OCI-LY1 (cell line): ENCODE measurements around the gene CEP57L1.
"Not testable (repeated sequence)": the region's sequence is repeated elsewhere in the genome, so short reads cannot be mapped to it uniquely, and the experiment has no call there.

ENCODE experiments used
- H2AFZ ChIP-seq: fragments of 200-600 bp; sonication (generic), shearing (Covaris generic); 2 replicates; pipeline ENCODE4 v1.6.0; 2014; ENCODE audit warnings: antibody characterized with exemption, mild to moderate bottlenecking, low read length
- H3F3A ChIP-seq: fragments of 200-600 bp; sonication (generic), shearing (Covaris generic); 2 replicates; pipeline ENCODE4 v1.6.0; 2014; ENCODE audit warnings: mild to moderate bottlenecking, antibody characterized with exemption, low read length, moderate library complexity; ENCODE audit not compliant: insufficient read depth
- H3K27ac ChIP-seq: fragments of 200-600 bp; sonication (generic); 2 replicates; pipeline ENCODE4 v1.5.1; 2014; ENCODE audit warnings: low read length, mixed run types, mild to moderate bottlenecking, low read depth; ENCODE audit not compliant: poor library complexity, severe bottlenecking
- H3K27me3 ChIP-seq: fragments of 200-600 bp; sonication (generic); 2 replicates; pipeline ENCODE4 v1.6.0; 2014; ENCODE audit warnings: antibody characterized with exemption, mild to moderate bottlenecking, low read length, moderate library complexity; ENCODE audit not compliant: insufficient read depth
- H3K36me3 ChIP-seq: fragments of 200-600 bp; sonication (generic); 2 replicates; pipeline ENCODE4 v1.6.1; 2014; ENCODE audit warnings: mild to moderate bottlenecking, antibody characterized with exemption, low read length, moderate library complexity, mixed read lengths; ENCODE audit not compliant: insufficient read depth
- H3K4me1 ChIP-seq: fragments of 200-600 bp; sonication (generic); 2 replicates; pipeline ENCODE4 v1.5.1; 2014; ENCODE audit warnings: mild to moderate bottlenecking, low read length, moderate library complexity; ENCODE audit not compliant: insufficient read depth, severe bottlenecking
- H3K4me2 ChIP-seq: fragments of 200-600 bp; sonication (generic), shearing (Covaris generic); 2 replicates; pipeline ENCODE4 v1.6.1; 2014; ENCODE audit warnings: low read length
- H3K4me3 ChIP-seq: fragments of 200-600 bp; sonication (generic); 2 replicates; pipeline ENCODE4 v1.5.1; 2014; ENCODE audit warnings: low read length, low read depth, mild to moderate bottlenecking, mixed read lengths; ENCODE audit not compliant: poor library complexity, severe bottlenecking
- H3K79me2 ChIP-seq: fragments of 200-600 bp; shearing (Covaris generic); 2 replicates; pipeline ENCODE4 v1.6.1; 2016; ENCODE audit warnings: mixed run types, low read length, mixed read lengths; ENCODE audit not compliant: insufficient read depth
- H3K9ac ChIP-seq: fragments of 200-600 bp; sonication (generic), shearing (Covaris generic); 2 replicates; pipeline ENCODE4 v1.6.1; 2014; ENCODE audit warnings: mild to moderate bottlenecking, low read length, mixed read lengths
- H3K9me2 ChIP-seq: fragments of 200-600 bp; sonication (generic), shearing (Covaris generic); 2 replicates; pipeline ENCODE4 v1.6.1; 2014; ENCODE audit warnings: low read depth, mild to moderate bottlenecking, low read length, mixed read lengths
- H3K9me3 ChIP-seq: fragments of 200-600 bp; shearing (Covaris generic); 2 replicates; pipeline ENCODE4 v1.6.1; 2014; ENCODE audit warnings: low read length, mixed read lengths
- H4K20me1 ChIP-seq: fragments of 200-600 bp; sonication (generic), shearing (Covaris generic); 2 replicates; pipeline ENCODE4 v1.6.0; 2016; ENCODE audit warnings: mild to moderate bottlenecking, low read length; ENCODE audit not compliant: insufficient read depth
- CTCF ChIP-seq: fragments of 200-600 bp; sonication (generic), shearing (Covaris generic); IDR thresholded peaks from 2 replicates; pipeline ENCODE4 v1.5.1; 2017; ENCODE audit warnings: mild to moderate bottlenecking, antibody characterized with exemption, low read length, moderate library complexity, mixed read lengths
- EZH2 ChIP-seq: fragments of 200-600 bp; sonication (generic), shearing (Covaris generic); IDR thresholded peaks from 2 replicates; pipeline ENCODE4 v1.8.0; 2017; ENCODE audit warnings: borderline replicate concordance, mixed run types, mild to moderate bottlenecking, antibody characterized with exemption, low read length, moderate library complexity, mixed read lengths

Gene CEP57L1

GRCh38 chr6:109130065-109130464 lies 34.8 kb downstream of the CEP57L1 start:
- no peaks in the 10 kb centered on the region for H3K79me2 ChIP-seq
- no peaks in the 10 kb centered on the region for H3F3A ChIP-seq
- TF ChIP-seq EZH2 (no peak), CTCF (no peak)
- H3K4me3 ChIP-seq, result no peak overlapping the region
- no peak overlapping the region for H3K4me2 ChIP-seq
- peaks cover 4% of the 10 kb centered on the region; the same call in 1 of the 2 replicates for H3K36me3 ChIP-seq
- no peaks in the 10 kb centered on the region for H3K27me3 ChIP-seq
- H3K9me3 ChIP-seq, result no peaks in the 10 kb centered on the region
- no peak overlapping the region for H3K27ac ChIP-seq
- no peaks in the 10 kb centered on the region for H3K9me2 ChIP-seq
- H4K20me1 ChIP-seq, result no peaks in the 10 kb centered on the region
- H3K4me1 ChIP-seq, result no peaks in the 10 kb centered on the region
- H3K9ac ChIP-seq, result no peak overlapping the region
- H2AFZ ChIP-seq, result no peak overlapping the region

- not testable (repeated sequence) for H3K9me2 ChIP-seq, H3K9ac ChIP-seq, H3K4me1 ChIP-seq, H3F3A ChIP-seq, H2AFZ ChIP-seq, H3K79me2 ChIP-seq, H3K36me3 ChIP-seq, H3K4me2 ChIP-seq, H3K9me3 ChIP-seq, H3K27me3 ChIP-seq, H3K4me3 ChIP-seq, H4K20me1 ChIP-seq, H3K27ac ChIP-seq
Observed at GRCh38 chr6:109135600-109135999, 40.3 kb downstream of the CEP57L1 start.

GRCh38 chr6:109136039-109136438 lies 40.7 kb downstream of the CEP57L1 start:
- H3K4me2 ChIP-seq, H3F3A ChIP-seq, H4K20me1 ChIP-seq, H3K79me2 ChIP-seq, H3K27me3 ChIP-seq, H3K4me3 ChIP-seq, H3K4me1 ChIP-seq, H3K36me3 ChIP-seq, H3K9me2 ChIP-seq, H3K9me3 ChIP-seq, H3K9ac ChIP-seq, H2AFZ ChIP-seq, H3K27ac ChIP-seq: not testable (repeated sequence)

GRCh38 chr6:109136530-109136929 lies 41.2 kb downstream of the CEP57L1 start:
- not testable (repeated sequence) for H3K4me1 ChIP-seq, H3K27me3 ChIP-seq, H3K27ac ChIP-seq, H3F3A ChIP-seq, H2AFZ ChIP-seq, H3K4me2 ChIP-seq, H3K9me3 ChIP-seq, H3K36me3 ChIP-seq, H3K4me3 ChIP-seq, H3K9me2 ChIP-seq, H3K79me2 ChIP-seq, H3K9ac ChIP-seq, H4K20me1 ChIP-seq

GRCh38 chr6:109139109-109139508 lies 43.8 kb downstream of the CEP57L1 start:
- Histone ChIP-seq H3K27me3 (no peaks in the 10 kb centered on the region), H3K4me1 (no peaks in the 10 kb centered on the region), H4K20me1 (no peaks in the 10 kb centered on the region), H3K9ac (no peak overlapping the region), H2AFZ (no peak overlapping the region), H3F3A (no peaks in the 10 kb centered on the region), H3K79me2 (no peaks in the 10 kb centered on the region), H3K9me2 (no peaks in the 10 kb centered on the region), H3K9me3 (no peaks in the 10 kb centered on the region), H3K4me2 (no peak overlapping the region), H3K27ac (no peak overlapping the region), H3K36me3 (no peaks in the 10 kb centered on the region; the same call in 1 of the 2 replicates), H3K4me3 (no peak overlapping the region)
- no peak for TF ChIP-seq EZH2
- no peak for TF ChIP-seq CTCF

GRCh38 chr6:109142067-109142466 lies 46.8 kb downstream of the CEP57L1 start:
- not testable (repeated sequence) for H3K4me1 ChIP-seq, H3K9me3 ChIP-seq, H3K9me2 ChIP-seq, H3K27ac ChIP-seq, H3K36me3 ChIP-seq, H3K4me3 ChIP-seq, H3K79me2 ChIP-seq, H3K9ac ChIP-seq, H3K27me3 ChIP-seq, H3K4me2 ChIP-seq, H4K20me1 ChIP-seq, H2AFZ ChIP-seq, H3F3A ChIP-seq
